GM23338 (cell line): Measurements from ENCODE around the gene HOXC12. TPM values are rescaled to one million over a fixed set of nuclear protein-coding genes. Genes with fewer than 3 reads are reported as not detected.

Source experiments
- ATAC-seq: fragments of 200-7000 bp; cut with Tn5 transposase; 3 replicates; pipeline ENCODE4 v1.9.1; 2020
- DNase-seq: peaks from one replicate; pipeline ENCODE4 v3.0.0-alpha.2; 2015; ENCODE audit warnings: low spot score
- H2AFZ ChIP-seq: fragments of 200-600 bp; sonication (generic); 2 replicates; pipeline ENCODE4 v1.8.0; 2016; ENCODE audit warnings: antibody characterized with exemption, mild to moderate bottlenecking, moderate library complexity
- H3F3A ChIP-seq: fragments of 200-600 bp; sonication (generic); replicated peaks from 2 replicates; pipeline ENCODE4 v1.8.0; 2017; ENCODE audit warnings: antibody characterized with exemption, mixed run types, low read depth
- H3K27ac ChIP-seq: fragments of 200-600 bp; sonication (generic); 2 replicates; pipeline ENCODE4 v1.6.1; 2016; ENCODE audit warnings: low read depth
- H3K27me3 ChIP-seq: fragments of 200-600 bp; sonication (generic); 2 replicates; pipeline ENCODE4 v1.8.0; 2016; ENCODE audit warnings: mild to moderate bottlenecking, mixed run types, moderate library complexity; ENCODE audit not compliant: insufficient read depth
- H3K36me3 ChIP-seq: fragments of 200-600 bp; sonication (generic); 2 replicates; pipeline ENCODE4 v1.8.0; 2016; ENCODE audit warnings: mild to moderate bottlenecking; ENCODE audit not compliant: insufficient read depth
- H3K4me1 ChIP-seq: fragments of 200-600 bp; sonication (generic); 2 replicates; pipeline ENCODE4 v1.8.0; 2016; ENCODE audit warnings: mild to moderate bottlenecking, moderate library complexity; ENCODE audit not compliant: insufficient read depth
- H3K4me2 ChIP-seq: fragments of 200-600 bp; sonication (generic); 2 replicates; pipeline ENCODE4 v1.7.1; 2017; ENCODE audit warnings: mixed run types
- H3K4me3 ChIP-seq: fragments of 200-600 bp; sonication (generic); 2 replicates; pipeline ENCODE4 v1.6.1; 2016; ENCODE audit warnings: mixed run types
- H3K79me2 ChIP-seq: fragments of 200-600 bp; sonication (generic); replicated peaks from 2 replicates; pipeline ENCODE4 v1.8.0; 2017; ENCODE audit warnings: mild to moderate bottlenecking; ENCODE audit not compliant: insufficient read depth
- H3K9me2 ChIP-seq: fragments of 200-600 bp; sonication (generic); 2 replicates; pipeline ENCODE4 v1.8.0; 2017; ENCODE audit not compliant: insufficient read depth
- H4K20me1 ChIP-seq: fragments of 200-600 bp; sonication (generic); replicated peaks from 2 replicates; pipeline ENCODE4 v1.8.0; 2017; ENCODE audit warnings: mild to moderate bottlenecking; ENCODE audit not compliant: insufficient read depth
- H3K27ac Mint-ChIP-seq: 2 replicates; pipeline ENCODE4 v1.8.0; 2020; ENCODE audit warnings: inconsistent platforms, mild to moderate bottlenecking, moderate library complexity, mixed read lengths
- H3K27me3 Mint-ChIP-seq: 3 replicates; pipeline ENCODE4 v1.8.0; 2022; ENCODE audit warnings: low read depth, mild to moderate bottlenecking, moderate library complexity, mixed read lengths, inconsistent platforms; ENCODE audit not compliant: insufficient read depth, poor library complexity
- H3K36me3 Mint-ChIP-seq: 3 replicates; pipeline ENCODE4 v1.8.0; 2021; ENCODE audit warnings: low read depth, mild to moderate bottlenecking, inconsistent platforms, moderate library complexity, mixed read lengths
- H3K4me1 Mint-ChIP-seq: 3 replicates; pipeline ENCODE4 v1.8.0; 2020; ENCODE audit warnings: mild to moderate bottlenecking, inconsistent platforms, mixed read lengths
- H3K4me3 Mint-ChIP-seq: 3 replicates; pipeline ENCODE4 v1.8.0; 2021; ENCODE audit warnings: moderate library complexity, mild to moderate bottlenecking, inconsistent platforms, mixed read lengths
- H3K9me3 Mint-ChIP-seq: 3 replicates; pipeline ENCODE4 v1.8.0; 2020; ENCODE audit warnings: moderate library complexity, mild to moderate bottlenecking, inconsistent platforms, mixed read lengths
- EZH2 ChIP-seq: fragments of 200-600 bp; sonication (generic); IDR thresholded peaks from one replicate; pipeline ENCODE4 v1.8.0; 2017; ENCODE audit warnings: antibody characterized with exemption, mild to moderate bottlenecking, low read depth; ENCODE audit not compliant: unreplicated experiment
- EZH2phosphoT487 ChIP-seq: fragments of 200-600 bp; sonication (generic); IDR thresholded peaks from one replicate; pipeline ENCODE4 v1.8.1; 2018; ENCODE audit warnings: antibody characterized with exemption; ENCODE audit not compliant: unreplicated experiment
- ZNF331 ChIP-seq: fragments of 250-450 bp; sonication (Bioruptor Pico); IDR thresholded peaks from 2 replicates; pipeline ENCODE4 v1.5.0; 2020; ENCODE audit warnings: low read depth, mild to moderate bottlenecking, moderate library complexity
- ZNF462 ChIP-seq: fragments of 250-450 bp; sonication (Bioruptor Pico); IDR thresholded peaks from 2 replicates; pipeline ENCODE4 v1.5.0; 2020; ENCODE audit warnings: mild to moderate bottlenecking, moderate library complexity
- polyA plus RNA-seq: library from polyadenylated mRNA; unstranded; fragments of >200 nt; fragmentation: Nextera tagmentation; extraction: Ambion mirVana; gene quantifications from 2 replicates; pipeline ENCODE4 v1.2.1, GENCODE V29; 2016
- total RNA-seq: library from RNA; depleted of rRNA; stranded (reverse); fragments of >200 nt; shearing (Covaris generic); gene quantifications from 2 replicates; pipeline ENCODE4 v1.2.3, GENCODE V29; 2014

HOXC12 gene
- total and polyA plus RNA-seq, 2 experiments from 2014 or later = not detected

- Mint-ChIP-seq H3K36me3 (no peaks in the 10 kb centered on the region), H3K4me3 (peak overlapping the region; percentile 36; the same call in 2 of the 3 replicates), H3K27me3 (peaks cover 98% of the 10 kb centered on the region), H3K27ac (no peak overlapping the region), H3K9me3 (no peaks in the 10 kb centered on the region), H3K4me1 (peaks cover 18% of the 10 kb centered on the region)
- Histone ChIP-seq H3K4me3 (peak overlapping the region; percentile 36), H3K79me2 (no peaks in the 10 kb centered on the region), H3K27me3 (peaks cover 100% of the 10 kb centered on the region), H3K4me1 (peaks cover 7% of the 10 kb centered on the region; the same call in 1 of the 2 replicates), H4K20me1 (peaks cover 35% of the 10 kb centered on the region), H3F3A (peaks cover 19% of the 10 kb centered on the region), H3K4me2 (peak overlapping the region; percentile 66), H3K27ac (no peak overlapping the region), H2AFZ (peak overlapping the region; percentile 63; the same call in 1 of the 2 replicates), H3K9me2 (no peaks in the 10 kb centered on the region), H3K36me3 (no peaks in the 10 kb centered on the region)
- TF ChIP-seq ZNF462 (CRISPR knock-in tag) = no peak
- TF ChIP-seq ZNF331 = no peak
- peak; percentile 86 for TF ChIP-seq EZH2phosphoT487
- peak; percentile 98 for TF ChIP-seq EZH2
- DNase-seq (peak; percentile 55), ATAC-seq (peak; percentile 63)
Measured at GRCh38 chr12:53927220-53928029, 27.3 kb upstream of the HOXC12 start.
